Measurements from ENCODE around the gene RFNG.

DNA sequence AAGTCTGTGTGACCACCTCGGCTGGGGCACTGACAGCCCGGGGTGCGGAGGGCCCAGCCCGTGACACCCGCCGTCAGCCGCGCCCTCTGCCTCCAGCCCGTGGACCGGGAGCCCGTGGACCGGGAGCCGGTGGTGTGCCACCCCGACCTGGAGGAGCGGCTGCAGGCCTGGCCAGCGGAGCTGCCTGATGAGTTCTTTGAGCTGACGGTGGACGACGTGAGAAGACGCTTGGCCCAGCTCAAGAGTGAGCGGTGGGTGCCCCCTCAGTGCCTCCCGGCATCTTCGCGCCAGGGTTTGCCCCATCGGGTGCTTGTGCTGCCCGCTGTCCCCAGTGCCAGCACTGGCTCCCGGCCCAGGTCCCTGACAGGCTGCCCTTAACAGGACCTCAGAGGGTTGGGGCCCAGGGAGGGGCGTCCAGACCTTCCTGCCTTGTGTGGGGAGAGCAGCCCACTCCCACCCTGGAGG is 42.6 kb downstream of the RFNG start:
- TF ChIP-seq, protein P1, sequence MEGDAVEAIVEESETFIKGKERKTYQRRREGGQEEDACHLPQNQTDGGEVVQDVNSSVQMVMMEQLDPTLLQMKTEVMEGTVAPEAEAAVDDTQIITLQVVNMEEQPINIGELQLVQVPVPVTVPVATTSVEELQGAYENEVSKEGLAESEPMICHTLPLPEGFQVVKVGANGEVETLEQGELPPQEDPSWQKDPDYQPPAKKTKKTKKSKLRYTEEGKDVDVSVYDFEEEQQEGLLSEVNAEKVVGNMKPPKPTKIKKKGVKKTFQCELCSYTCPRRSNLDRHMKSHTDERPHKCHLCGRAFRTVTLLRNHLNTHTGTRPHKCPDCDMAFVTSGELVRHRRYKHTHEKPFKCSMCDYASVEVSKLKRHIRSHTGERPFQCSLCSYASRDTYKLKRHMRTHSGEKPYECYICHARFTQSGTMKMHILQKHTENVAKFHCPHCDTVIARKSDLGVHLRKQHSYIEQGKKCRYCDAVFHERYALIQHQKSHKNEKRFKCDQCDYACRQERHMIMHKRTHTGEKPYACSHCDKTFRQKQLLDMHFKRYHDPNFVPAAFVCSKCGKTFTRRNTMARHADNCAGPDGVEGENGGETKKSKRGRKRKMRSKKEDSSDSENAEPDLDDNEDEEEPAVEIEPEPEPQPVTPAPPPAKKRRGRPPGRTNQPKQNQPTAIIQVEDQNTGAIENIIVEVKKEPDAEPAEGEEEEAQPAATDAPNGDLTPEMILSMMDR (IDR thresholded peaks at IDR 0.05; ENCODE audit: insufficient read depth, low read depth, low read length) = no peak
- TF ChIP-seq EZH2 (IDR thresholded peaks at IDR 0.05; ENCODE audit: insufficient read depth, low read length) = no peak
